HepG2 (cell line): ENCODE measurements around the gene VPS13D. TPM values are rescaled to one million over a fixed set of nuclear protein-coding genes. Genes with fewer than 3 reads are reported as not detected.

Experiments used
- ATAC-seq: fragments of 200-7000 bp; cut with Tn5 transposase; 3 replicates; pipeline ENCODE4 v1.9.1; 2020; ENCODE audit warnings: mild to moderate bottlenecking, moderate library complexity
- BruUV-seq: library from RNA; stranded (reverse); fragments of 400-500 nt; replicated peaks from 2 replicates; lab custom pipeline; 2021; lab: Mats Ljungman, UMichigan
- CTCF ChIA-PET: fragments of 300-600 bp; formaldehyde crosslinking; extraction: SDS; loops from one replicate; lab custom pipeline; 2021; ENCODE audit warnings: low total read pairs, inconsistent platforms, low intra/inter-chr PET ratio; lab: Yijun Ruan, JAX
- POLR2A ChIA-PET: fragments of 350-600 bp; sonication (Branson Sonifier 250); formaldehyde crosslinking; loops from one replicate; lab custom pipeline; 2020; ENCODE audit warnings: antibody characterized with exemption, inconsistent platforms; lab: Yijun Ruan, JAX
- DNase-seq: peaks from one replicate; pipeline ENCODE4 v3.0.0-alpha.2; 2015; ENCODE audit warnings: low spot score
- FAIRE-seq: peaks from 3 replicates; lab custom pipeline; 2011; peaks lifted over from hg19 to GRCh38; lab: Jason Lieb, UNC
- H2AFZ ChIP-seq: one replicate; pipeline ENCODE4 v1.6.1; 2011; ENCODE audit warnings: low read length, inconsistent platforms
- H3K27ac ChIP-seq: fragments of 300-600 bp; 3 replicates; pipeline ENCODE4 v1.8.0; 2011; ENCODE audit warnings: mixed run types, mild to moderate bottlenecking, mixed read lengths, low read length, inconsistent platforms; ENCODE audit not compliant: insufficient read depth; ENCODE audit errors: extremely low read length
- H3K27me3 ChIP-seq, 2 experiments: fragments of 200-600 bp in 1 of 2; 2 replicates in 1 of 2; 3 replicates in 1 of 2; pipeline versions ENCODE4 v1.6.0 to v1.8.0; 2011; ENCODE audit warnings: low read length in 2 of 2, mild to moderate bottlenecking in 2 of 2, moderate library complexity in 2 of 2, inconsistent platforms in 1 of 2; ENCODE audit not compliant: insufficient read depth in 2 of 2, control insufficient read depth in 1 of 2
- H3K36me3 ChIP-seq, 2 experiments: fragments of 200-600 bp in 1 of 2; replicated peaks in 1 of 2; 2 replicates in 1 of 2; 3 replicates in 1 of 2; pipeline versions ENCODE4 v1.5.1 to v1.8.0; 2011; ENCODE audit warnings: low read length in 2 of 2, inconsistent platforms in 1 of 2; ENCODE audit not compliant: insufficient read depth in 2 of 2, control insufficient read depth in 1 of 2
- H3K4me1 ChIP-seq: 2 replicates; pipeline ENCODE4 v1.5.1; 2012; ENCODE audit warnings: low read length, inconsistent platforms; ENCODE audit not compliant: insufficient read depth
- H3K4me2 ChIP-seq: 2 replicates; pipeline ENCODE4 v1.6.0; 2011; ENCODE audit warnings: low read depth, low read length, inconsistent platforms
- H3K4me3 ChIP-seq, 3 experiments: fragments of 200-600 bp in 1 of 3; sonication (generic), shearing (Covaris generic) in 1 of 3; replicated peaks in 1 of 3; 2 replicates each; pipeline ENCODE4 v1.5.1; 2011 to 2016; ENCODE audit warnings: low read length in 3 of 3, inconsistent platforms in 2 of 3, low read depth in 2 of 3, mild to moderate bottlenecking in 2 of 3, control low read depth in 1 of 3, mixed read lengths in 1 of 3; ENCODE audit not compliant: insufficient read depth in 1 of 3
- H3K79me2 ChIP-seq: one replicate; pipeline ENCODE4 v1.6.1; 2011; ENCODE audit warnings: low read length, inconsistent platforms; ENCODE audit not compliant: insufficient read depth
- H3K9ac ChIP-seq: 2 replicates; pipeline ENCODE4 v1.6.0; 2011; ENCODE audit warnings: mild to moderate bottlenecking, low read depth, low read length, inconsistent platforms; ENCODE audit not compliant: insufficient read depth
- H3K9me3 ChIP-seq: 2 replicates; pipeline ENCODE4 v1.5.1; 2012; ENCODE audit warnings: mild to moderate bottlenecking, low read length
- H4K20me1 ChIP-seq: 2 replicates; pipeline ENCODE4 v1.6.0; 2011; ENCODE audit warnings: inconsistent platforms, mild to moderate bottlenecking, low read length, moderate library complexity; ENCODE audit not compliant: insufficient read depth
- ERF ChIP-seq: IDR thresholded peaks from 2 replicates; pipeline ENCODE4 v1.6.1; 2018; ENCODE audit warnings: missing biosample characterization, missing genetic modification reagents
- HIC2 ChIP-seq: sonication (generic); formaldehyde crosslinking; IDR thresholded peaks from 2 replicates; pipeline ENCODE4 v1.9.0; 2022; ENCODE audit warnings: low read depth, missing genetic modification reagents
- HIVEP1 ChIP-seq: sonication (generic); formaldehyde crosslinking; IDR thresholded peaks from 2 replicates; pipeline ENCODE4 v1.4.0; 2020; ENCODE audit warnings: mild to moderate bottlenecking, missing genetic modification reagents
- HMGXB4 ChIP-seq, 2 experiments: sonication (generic) in 1 of 2; formaldehyde crosslinking in 1 of 2; IDR thresholded peaks; 2 replicates each; pipeline versions ENCODE4 v1.4.0 to v1.6.1; 2018 to 2020; ENCODE audit warnings: missing genetic modification reagents in 2 of 2, borderline replicate concordance in 1 of 2, low read depth in 1 of 2, mild to moderate bottlenecking in 1 of 2, missing biosample characterization in 1 of 2
- KDM1A ChIP-seq: IDR thresholded peaks from 2 replicates; pipeline ENCODE4 v1.6.1; 2016; ENCODE audit warnings: missing compliant biosample characterization
- KLF9 ChIP-seq: IDR thresholded peaks from 2 replicates; pipeline ENCODE4 v1.6.1; 2016; ENCODE audit warnings: low read depth
- MLX ChIP-seq: IDR thresholded peaks from 2 replicates; pipeline ENCODE4 v1.6.1; 2016
- NR2C2 ChIP-seq: sonication (generic); formaldehyde crosslinking; IDR thresholded peaks from 2 replicates; pipeline ENCODE4 v1.4.0; 2020; ENCODE audit warnings: missing genetic modification reagents, mild to moderate bottlenecking, moderate library complexity, borderline replicate concordance
- ONECUT2 ChIP-seq: sonication (generic); formaldehyde crosslinking; IDR thresholded peaks from 2 replicates; pipeline ENCODE4 v1.4.0; 2020; ENCODE audit warnings: missing genetic modification reagents
- ZKSCAN1 ChIP-seq: fragments of 150-350 bp; IDR thresholded peaks from 2 replicates; pipeline ENCODE4 v1.6.1; 2014; ENCODE audit warnings: low read length
- ZNF224 ChIP-seq: sonication (generic); formaldehyde crosslinking; IDR thresholded peaks from 2 replicates; pipeline ENCODE4 v1.5.0; 2020; ENCODE audit warnings: mild to moderate bottlenecking, missing genetic modification reagents
- ZNF33A ChIP-seq: sonication (generic); formaldehyde crosslinking; IDR thresholded peaks from 2 replicates; pipeline ENCODE4 v1.5.1; 2020; ENCODE audit warnings: missing genetic modification reagents, mild to moderate bottlenecking, moderate library complexity, borderline replicate concordance
- ZNF546 ChIP-seq: sonication (generic); formaldehyde crosslinking; conservative IDR thresholded peaks from 2 replicates; pipeline ENCODE4 v1.8.1; 2023; ENCODE audit warnings: mild to moderate bottlenecking, missing genetic modification reagents
- ZNF766 ChIP-seq: sonication (generic); formaldehyde crosslinking; IDR thresholded peaks from 2 replicates; pipeline ENCODE4 v1.5.0; 2020; ENCODE audit warnings: missing genetic modification reagents, borderline replicate concordance
- ZNF839 ChIP-seq: sonication (generic); formaldehyde crosslinking; IDR thresholded peaks from 2 replicates; pipeline ENCODE4 v1.4.0; 2020; ENCODE audit warnings: missing genetic modification reagents, mild to moderate bottlenecking, borderline replicate concordance
- WGBS: methylation state at CpG from one replicate; pipeline ENCODE4 v1.1.6; 2017; ENCODE audit warnings: low lambda C conversion rate; 5-methylcytosine and 5-hydroxymethylcytosine counted together
- in situ Hi-C: cut with HindIII; loops from 2 replicates; pipeline ENCODE4 v1.10.0; 2017; ENCODE audit warnings: low pct_unique_long_range_greater_than_20kb; ENCODE audit not compliant: extremely low pct_ligation_motif_present
- intact Hi-C: fragments of 100-400 bp; cut with micrococcal nuclease; formaldehyde crosslinking; loops from one replicate; pipeline ENCODE4 v1.10.0; 2022; ENCODE audit not compliant: unreplicated experiment
- polyA plus RNA-seq, 8 experiments: library from polyadenylated mRNA; depleted of rRNA in 3 of 8; stranded (reverse) in 7 of 8; unstranded in 1 of 8; fragments of >200 nt; fragmentation: Illumina TruSeq in 4 of 8; extraction: Trizol in 4 of 8; gene quantifications; 2 replicates each; pipeline versions ENCODE4 v1.2.1 to v1.2.3, GENCODE V29; 2011 to 2016; ENCODE audit warnings: low read depth in 4 of 8, missing spikeins in 1 of 8, mixed read lengths in 1 of 8; ENCODE audit not compliant: insufficient read depth in 1 of 8
- total RNA-seq, 5 experiments: library from RNA; depleted of rRNA; stranded (reverse); fragments of >200 nt; fragmentation: Illumina TruSeq; extraction: Trizol; gene quantifications; 2 replicates each; pipeline ENCODE4 v1.2.3, GENCODE V29; 2016; ENCODE audit warnings: low read depth in 1 of 5

VPS13D gene
- total and polyA plus RNA-seq, 2 of the 13 experiments (the other 11 are each of a cell fraction or from before 2014, with no cell fraction given), result 8.6 to 13.9 TPM

- TF ChIP-seq HIVEP1 (CRISPR knock-in tag), result no peak
- no peak for TF ChIP-seq NR2C2
- TF ChIP-seq ONECUT2 (CRISPR knock-in tag), result no peak
- no peak for TF ChIP-seq ZNF839 (CRISPR knock-in tag)
- TF ChIP-seq ERF (CRISPR knock-in tag), result no peak
- no peak for TF ChIP-seq HMGXB4 (CRISPR knock-in tag; IDR thresholded peaks at IDR 0.05; ENCODE audit: borderline replicate concordance in 1 of 2, low read depth in 1 of 2)
- no peak for TF ChIP-seq HIC2
- TF ChIP-seq ZNF224, result no peak
- no peak for TF ChIP-seq ZNF766 (CRISPR knock-in tag)
- TF ChIP-seq ZNF33A (CRISPR knock-in tag), result no peak
- TF ChIP-seq KLF9 (CRISPR knock-in tag), result no peak
- no peak for TF ChIP-seq KDM1A (CRISPR knock-in tag)
- no peak for TF ChIP-seq MLX (CRISPR knock-in tag)
- TF ChIP-seq ZNF546 (CRISPR knock-in tag), result no peak
- TF ChIP-seq ZKSCAN1, result no peak
- TF ChIP-seq, all 625 proteins: peak for 0
- H3K4me1 ChIP-seq, result peaks cover 55% of the 10 kb centered on the region
- no peak overlapping the region for H2AFZ ChIP-seq
- ChIA-PET POLR2A (interaction anchor here (1.0 kb wide), 1 partner anchor 203 kb away, joined by 3 read pairs; no protein-coding TSS in a partner anchor), CTCF (no interaction called here)
- H3K9me3 ChIP-seq, result 0 out of 2 replicates have a peak, but pooled peaks cover 5% of the 10 kb centered on the region
- H3K36me3 ChIP-seq, result peaks cover 3 to 7% of the 10 kb centered on the region in 2 experiments; a peak in 3 of 5 replicates
- in situ Hi-C loops, result no loop called here
- no peak for FAIRE-seq
- no peaks in the 10 kb centered on the region for H3K79me2 ChIP-seq
- ATAC-seq, result no peak
- no peak overlapping the region for H3K4me3 ChIP-seq
- no TSS peak for BruUV-seq
- intact Hi-C loops, result no loop called here
- no peaks in the 10 kb centered on the region for H3K27me3 ChIP-seq
- WGBS, result 96% methylated on average over 5 of the region's 5 CpGs
- no peak overlapping the region for H3K4me2 ChIP-seq
- H4K20me1 ChIP-seq, result no peaks in the 10 kb centered on the region
- no peak for DNase-seq
- no peak overlapping the region for H3K27ac ChIP-seq
- no peak overlapping the region for H3K9ac ChIP-seq
Measured at GRCh38 chr1:12412439-12412838, 182.6 kb downstream of the VPS13D start.
